RWPE1 (cell line): ENCODE data around the gene CLASRP.
A peak's percentile ranks its signal among the peaks of the same experiment; 100 is the strongest.

Experiments
- CTCF ChIA-PET: fragments of 350-600 bp; sonication (Branson Sonifier 250); formaldehyde crosslinking; extraction: SDS; loops from one replicate; lab custom pipeline; 2021; lab: Yijun Ruan, JAX
- POLR2A ChIA-PET: fragments of 400-600 bp; formaldehyde crosslinking; extraction: SDS; loops from one replicate; lab custom pipeline; 2020; ENCODE audit warnings: antibody characterized with exemption; ENCODE audit not compliant: low non-redundant PET; lab: Yijun Ruan, JAX
- DNase-seq: peaks from one replicate; pipeline ENCODE4 v3.0.0; 2012; ENCODE audit warnings: low spot score
- H3K27ac ChIP-seq: fragments of 450-650 bp; 2 replicates; pipeline ENCODE4 v1.5.1; 2017
- CTCF ChIP-seq: fragments of 450-650 bp; conservative IDR thresholded peaks from 2 replicates; pipeline ENCODE4 v1.5.1; 2017; ENCODE audit warnings: low read depth, mild to moderate bottlenecking

The CLASRP gene

GRCh38 chr19:45046355-45046754 is 7.5 kb downstream of the CLASRP start:
- ChIA-PET CTCF (interaction anchor here (1.3 kb wide), 1 partner anchor 13 kb away, joined by 4 read pairs; no protein-coding TSS in a partner anchor), POLR2A (no interaction called here)
- DNase-seq: no peak
- H3K27ac ChIP-seq: peak overlapping the region; percentile 3; the same call in 1 of the 2 replicates
- TF ChIP-seq CTCF: no peak

GRCh38 chr19:45047188-45047797 is 8.4 kb downstream of the CLASRP start:
- CTCF ChIA-PET: interaction anchor here (0.7 to 1.3 kb wide), 1 partner anchor 12 kb away, joined by 4 to 5 read pairs; no protein-coding TSS in a partner anchor
- POLR2A ChIA-PET: no interaction called here
- no peak for DNase-seq
- H3K27ac ChIP-seq: no peak overlapping the region
- TF ChIP-seq CTCF: no peak

- H3K27ac ChIP-seq: peak overlapping the region; percentile 47
- CTCF ChIA-PET: interaction anchor here (0.9 to 1.8 kb wide), 2 partner anchors 10 to 96 kb away, joined by 3 to 7 read pairs; no protein-coding TSS in a partner anchor
- TF ChIP-seq CTCF: no peak
- POLR2A ChIA-PET: interaction anchor here (1.3 kb wide), 1 partner anchor 10 kb away, joined by 7 read pairs; the partner anchor contains the start of gene CLASRP
- no peak for DNase-seq
Observed at GRCh38 chr19:45049073-45049736, 10.4 kb downstream of the CLASRP start.

- no peak for DNase-seq
- H3K27ac ChIP-seq: peak overlapping the region; percentile 47
- ChIA-PET POLR2A (interaction anchor here (1.3 kb wide), 1 partner anchor 11 kb away, joined by 7 read pairs; the partner anchor contains the start of gene CLASRP), CTCF (interaction anchor here (1.8 kb wide), 1 partner anchor 10 kb away, joined by 7 read pairs; no protein-coding TSS in a partner anchor)
- no peak for TF ChIP-seq CTCF
Observed at GRCh38 chr19:45050036-45050435, 11.2 kb downstream of the CLASRP start.

- no peak for DNase-seq
- CTCF ChIA-PET: interaction anchor here (0.6 to 1.6 kb wide), 4 partner anchors 8 to 352 kb away, joined by 3 to 10 read pairs (median 4); partner anchors contain the start of gene NKPD1
- peak overlapping the region; percentile 47 for H3K27ac ChIP-seq
- POLR2A ChIA-PET: interaction anchor here (0.6 to 0.8 kb wide), 2 partner anchors 13 to 147 kb away, joined by 3 read pairs; partner anchors contain the start of gene CLASRP
- TF ChIP-seq CTCF: no peak
Observed at GRCh38 chr19:45051929-45052579, 13.2 kb downstream of the CLASRP start.

GRCh38 chr19:45056831-45057230 is 18.0 kb downstream of the CLASRP start:
- no peak for DNase-seq
- ChIA-PET CTCF (interaction anchor here (0.7 kb wide), 1 partner anchor 311 kb away, joined by 3 read pairs; no protein-coding TSS in a partner anchor), POLR2A (no interaction called here)
- peak overlapping the region; percentile 22 for H3K27ac ChIP-seq
- no peak for TF ChIP-seq CTCF
